Stromal cell of bone marrow (primary cell): Measurements from ENCODE around the gene MBP.

Source experiments
- DNase-seq: peaks from one replicate; pipeline ENCODE4 v3.0.0-alpha.2; 2012; ENCODE audit warnings: low read depth

MBP gene

DNA sequence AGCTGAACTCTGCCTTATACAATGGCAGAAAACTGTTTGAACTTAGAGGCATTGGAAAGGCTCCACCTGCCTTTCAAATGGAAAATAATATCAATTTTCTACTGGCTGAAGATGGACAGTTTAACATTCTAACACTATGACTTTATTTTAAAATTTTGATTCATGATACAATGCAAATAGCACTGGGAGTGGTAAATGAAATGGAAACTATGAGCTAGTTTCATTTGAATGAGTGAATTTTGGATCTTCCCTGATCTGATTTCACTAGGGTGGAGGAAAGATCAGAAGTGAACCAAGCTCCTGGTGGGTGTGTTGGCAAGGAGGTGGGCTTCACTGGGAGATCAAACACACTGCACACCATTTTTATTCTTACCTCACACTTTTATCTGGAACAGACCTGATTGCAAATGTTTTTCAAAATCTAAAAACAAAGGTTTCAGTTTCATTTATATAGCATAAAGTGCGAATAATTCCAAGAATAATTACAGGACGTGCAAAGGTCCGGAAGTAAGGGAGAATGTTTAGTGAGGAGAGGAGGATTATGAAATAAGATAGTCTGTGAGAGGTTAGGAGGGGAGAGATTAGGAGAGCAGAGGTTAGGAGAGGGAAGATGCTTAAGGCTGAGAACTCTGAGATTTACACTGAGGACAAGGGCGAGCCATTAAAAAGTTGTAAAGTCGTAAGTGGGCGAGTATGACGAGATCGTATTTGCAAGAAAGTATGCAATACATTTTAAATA lies 18.6 kb upstream of the MBP start:
- no peak for DNase-seq

DNA sequence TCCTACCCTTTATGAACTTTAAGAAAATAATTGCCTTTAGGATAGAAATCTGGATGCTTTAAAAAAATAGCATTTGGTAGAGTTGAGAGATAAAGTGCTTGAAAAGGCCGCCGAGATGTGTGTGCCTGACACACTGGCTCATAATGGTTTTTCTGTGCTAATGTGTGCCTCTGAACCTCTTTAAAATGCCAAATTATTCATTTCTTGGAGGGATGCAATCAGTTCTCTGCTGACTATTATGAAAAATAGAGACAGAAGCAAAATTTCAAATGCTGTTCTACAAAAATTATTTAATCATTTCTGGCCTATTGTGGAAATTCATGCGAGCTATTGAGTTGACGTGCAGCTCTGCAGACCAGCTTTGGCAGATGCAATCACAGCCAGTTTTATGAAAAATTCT lies 18.0 kb upstream of the MBP start:
- no peak for DNase-seq

DNA sequence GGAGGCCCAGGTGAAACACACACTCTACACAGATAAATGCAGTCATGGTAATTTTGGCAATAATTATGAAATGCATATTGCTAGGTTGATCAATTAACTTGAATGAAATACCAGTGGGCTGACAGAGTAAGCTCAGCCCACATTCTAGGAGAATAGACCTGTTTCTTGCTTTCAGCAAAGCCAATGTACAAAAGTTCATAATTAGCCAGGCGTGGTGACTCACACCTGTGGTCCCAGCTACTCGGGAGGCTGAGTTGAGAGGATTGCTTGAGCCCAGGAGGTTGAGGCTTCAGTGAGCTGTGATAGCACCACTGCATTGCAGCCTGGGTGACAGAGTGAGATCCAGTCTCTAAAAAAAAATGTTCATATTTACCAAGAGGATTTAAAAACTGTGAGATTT lies 15.7 kb upstream of the MBP start:
- no peak for DNase-seq

DNA sequence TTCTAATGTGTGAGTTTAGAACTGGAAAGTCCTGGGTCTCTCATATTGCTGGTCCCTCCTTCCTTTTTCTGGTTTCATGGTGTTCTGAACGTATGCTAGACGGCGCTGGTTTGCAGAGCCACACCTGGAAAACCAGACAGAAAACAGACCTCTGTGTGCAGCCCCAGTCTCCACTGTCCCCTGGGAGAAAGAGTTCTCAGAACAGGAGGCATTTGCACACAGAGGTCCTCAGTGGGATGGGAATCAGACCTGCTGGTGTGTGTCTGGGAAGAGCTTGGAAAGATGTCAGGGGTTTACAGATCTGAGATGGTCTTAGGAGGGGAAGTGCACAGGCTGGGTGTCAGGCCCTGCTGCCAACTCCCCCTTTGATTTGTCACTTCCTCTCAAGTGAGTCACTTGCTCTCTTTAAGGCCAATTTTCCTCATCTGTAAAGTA lies 14.9 kb upstream of the MBP start:
- no peak for DNase-seq

DNA sequence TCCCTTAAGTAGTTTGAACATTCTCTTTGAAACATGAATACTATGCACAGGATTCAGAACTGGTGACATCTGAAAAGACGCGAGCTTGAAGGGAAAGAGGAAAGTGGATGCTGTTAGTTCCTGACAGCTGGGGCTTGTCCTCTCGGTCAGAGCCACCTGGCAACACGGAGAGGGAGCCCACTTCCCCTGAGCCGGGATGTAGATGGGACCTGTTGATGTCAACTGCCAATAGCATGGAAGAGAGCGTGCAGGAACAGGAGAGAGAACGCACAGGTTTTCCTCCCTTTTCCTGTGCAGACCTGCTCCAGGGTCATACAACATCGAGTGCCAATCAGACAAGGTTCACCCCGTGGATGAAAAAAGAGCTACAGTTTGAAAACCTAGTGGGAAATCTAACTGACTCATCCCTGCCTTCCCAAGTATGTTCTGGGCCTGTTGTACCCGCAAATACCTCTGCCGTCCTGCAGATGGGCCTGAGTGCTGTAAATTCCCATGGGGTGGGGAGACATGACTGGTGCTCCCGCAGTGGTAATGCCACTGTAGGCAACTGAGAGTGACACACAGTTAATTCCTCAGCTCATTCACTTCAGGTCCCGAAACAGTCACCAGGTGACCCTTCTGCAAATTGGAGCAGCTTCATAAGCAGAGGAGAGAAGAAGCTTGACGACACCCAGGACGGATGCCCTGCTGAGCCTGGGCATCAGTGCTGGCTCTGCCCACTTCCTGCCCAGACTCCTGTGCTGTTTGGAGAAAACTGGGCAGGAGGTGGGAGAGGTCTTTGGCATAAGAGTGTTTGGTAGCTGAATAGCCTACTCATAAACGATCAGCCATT lies 13.9 kb upstream of the MBP start:
- DNase-seq = no peak

DNA sequence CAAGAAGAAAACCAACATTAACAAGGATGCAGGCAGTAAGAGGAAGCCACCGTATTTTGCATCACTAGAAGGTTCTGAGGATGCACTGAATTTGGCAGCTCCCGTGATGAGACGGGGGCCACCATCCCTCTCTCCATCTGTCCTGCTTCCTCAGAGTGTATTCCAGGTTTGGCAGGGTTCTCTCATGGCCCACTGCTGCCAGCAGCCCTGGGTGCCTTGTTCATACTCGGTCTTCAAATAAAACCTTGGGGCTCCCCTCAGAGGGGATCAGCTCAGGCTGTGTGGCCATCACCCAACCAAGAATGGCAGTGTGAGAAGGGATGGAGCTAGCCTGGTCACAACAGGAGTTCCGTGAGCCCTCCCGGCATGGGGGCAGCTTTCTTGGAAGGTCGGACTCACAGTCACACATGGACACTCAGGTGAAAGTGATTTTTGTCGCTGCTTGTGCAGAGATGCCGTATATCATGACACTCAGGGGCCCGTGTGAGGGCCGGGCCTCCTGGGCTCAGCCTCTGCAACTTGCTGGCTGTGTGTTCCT lies 12.8 kb upstream of the MBP start:
- DNase-seq = no peak

DNA sequence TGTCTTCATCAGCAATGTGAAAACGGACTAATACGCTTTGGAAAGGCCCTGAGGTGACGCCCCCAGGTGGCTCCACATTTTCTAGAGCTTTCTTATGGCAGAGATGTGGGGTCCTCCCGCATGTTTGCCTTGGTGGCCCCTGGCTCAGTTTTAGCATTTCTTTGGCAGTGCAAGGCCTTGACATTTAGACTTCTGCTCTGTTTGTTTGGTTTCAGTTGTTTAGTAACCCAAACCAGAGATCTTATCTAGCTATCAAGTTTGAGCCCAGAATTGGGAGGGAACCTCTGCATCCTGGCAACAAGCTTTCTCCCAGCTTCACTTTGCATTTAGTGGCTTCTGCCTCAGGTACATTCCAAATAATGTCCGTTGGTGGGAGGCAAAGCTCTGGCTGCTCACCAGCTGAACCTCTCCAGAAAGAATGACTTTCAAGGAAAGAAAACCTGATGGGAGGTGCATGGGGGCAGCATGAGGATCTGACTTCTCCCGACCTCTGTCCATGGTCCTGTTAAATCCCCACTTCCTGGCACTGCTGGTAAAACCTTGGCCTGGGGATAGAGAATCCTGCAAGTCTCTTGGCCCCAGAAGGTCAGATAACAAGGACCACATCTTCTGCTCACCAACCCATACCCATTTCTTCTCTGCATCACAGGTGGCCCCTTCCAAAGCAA lies 12.0 kb upstream of the MBP start:
- DNase-seq = no peak

DNA sequence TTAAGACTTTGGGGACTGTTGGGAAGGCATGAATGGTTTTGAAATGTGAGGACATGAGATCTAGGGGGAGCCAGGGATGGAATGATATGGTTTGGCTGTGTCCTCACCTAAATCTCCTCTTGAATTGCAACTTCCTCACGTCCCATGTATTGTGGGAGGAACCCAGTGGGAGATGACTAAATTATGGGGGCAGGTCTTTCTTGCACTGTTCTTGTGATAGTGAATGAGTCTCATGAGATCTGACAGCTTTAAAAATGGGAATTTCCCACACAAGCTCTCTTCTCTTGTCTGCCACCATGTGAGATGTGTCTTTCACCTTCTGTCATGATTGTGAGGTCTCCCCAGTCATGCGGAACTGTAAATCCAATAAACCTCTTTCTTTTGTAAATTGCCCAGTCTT lies 11.5 kb upstream of the MBP start:
- DNase-seq = no peak

DNA sequence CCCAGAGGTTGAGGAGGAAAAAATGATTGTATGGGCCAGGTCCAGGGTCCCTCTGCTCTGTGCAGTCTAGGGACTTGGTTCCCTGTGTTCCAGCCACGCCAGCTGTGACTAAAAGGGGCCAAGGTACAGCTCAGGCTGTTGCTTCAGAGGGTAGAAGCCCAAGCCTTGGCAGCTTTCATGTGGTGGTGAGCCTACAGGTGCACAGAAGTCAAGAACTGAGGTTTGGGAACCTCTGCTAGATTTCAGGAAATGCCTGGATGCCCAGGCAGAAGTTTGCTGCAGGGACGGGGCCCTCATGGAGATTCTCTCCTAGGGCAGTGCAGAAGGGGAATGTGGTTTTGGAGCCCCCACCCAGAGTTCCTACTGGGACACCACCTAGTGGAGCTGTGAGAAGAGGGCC lies 10.6 kb upstream of the MBP start:
- DNase-seq = no peak

DNA sequence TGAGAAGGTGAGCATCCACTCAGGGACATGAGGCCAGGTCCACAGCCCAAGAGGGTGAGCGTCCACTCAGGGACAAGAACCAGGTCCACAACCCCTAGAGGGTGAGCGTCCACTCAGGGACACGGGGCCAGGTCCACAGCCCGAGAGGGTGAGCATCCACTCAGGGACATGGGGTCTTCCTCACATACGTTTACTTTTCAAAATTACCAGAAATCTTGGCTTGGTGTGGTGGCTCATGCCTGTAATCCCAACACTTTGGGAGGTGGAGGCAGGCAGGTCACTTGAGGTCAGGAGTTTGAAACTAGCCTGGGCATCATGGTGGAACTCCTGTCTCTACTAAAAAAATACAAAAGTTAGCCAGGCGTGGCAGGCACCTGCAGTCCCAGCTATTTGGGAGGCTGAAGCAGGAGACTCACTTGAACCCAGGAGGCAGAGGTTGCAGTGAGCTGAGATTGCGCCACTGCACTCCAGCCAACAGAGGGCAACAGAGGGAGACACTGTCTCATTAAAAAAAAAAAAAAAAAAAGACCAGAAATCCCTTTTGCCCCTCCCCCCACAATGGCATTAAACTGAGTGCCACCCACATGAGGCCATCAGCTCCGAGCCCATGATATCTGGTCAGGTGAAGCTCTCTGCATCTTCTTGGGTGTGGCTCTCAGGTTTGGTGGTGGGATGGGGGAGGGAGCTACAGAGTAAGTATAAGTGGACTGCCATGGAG lies 9.0 kb upstream of the MBP start:
- no peak for DNase-seq

DNA sequence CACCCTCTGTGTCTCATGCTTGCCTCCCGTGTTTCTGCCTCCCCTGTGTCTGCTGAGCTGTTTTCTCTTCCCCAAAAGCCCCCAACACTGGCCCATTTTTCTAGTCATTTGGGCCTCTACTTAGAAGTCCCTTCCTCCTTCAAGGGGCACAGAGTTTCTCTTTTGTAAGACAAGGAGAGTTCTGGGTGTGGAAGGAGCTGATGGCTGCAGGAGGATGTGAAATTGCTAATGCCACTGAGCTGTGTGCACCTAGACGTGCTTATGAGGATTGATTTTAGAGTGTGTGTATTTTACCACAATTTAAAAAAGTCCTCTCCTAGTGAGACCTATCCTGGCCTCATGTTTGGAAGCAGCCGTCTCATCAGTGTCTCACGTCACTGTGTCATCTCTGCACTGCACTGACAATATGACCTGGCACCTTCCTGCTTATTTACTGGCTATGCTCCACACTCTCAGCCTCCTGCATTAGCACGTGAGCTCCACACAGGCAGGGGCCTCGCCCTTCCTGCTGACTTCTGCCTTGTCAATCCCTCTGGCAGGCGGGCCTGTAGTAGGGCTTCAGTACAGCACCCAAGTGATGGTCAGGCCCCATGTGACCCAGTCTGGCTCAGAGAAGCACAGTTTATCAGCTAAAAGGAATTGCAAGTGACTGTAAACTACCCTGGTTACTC lies 8.0 kb upstream of the MBP start:
- DNase-seq = no peak

DNA sequence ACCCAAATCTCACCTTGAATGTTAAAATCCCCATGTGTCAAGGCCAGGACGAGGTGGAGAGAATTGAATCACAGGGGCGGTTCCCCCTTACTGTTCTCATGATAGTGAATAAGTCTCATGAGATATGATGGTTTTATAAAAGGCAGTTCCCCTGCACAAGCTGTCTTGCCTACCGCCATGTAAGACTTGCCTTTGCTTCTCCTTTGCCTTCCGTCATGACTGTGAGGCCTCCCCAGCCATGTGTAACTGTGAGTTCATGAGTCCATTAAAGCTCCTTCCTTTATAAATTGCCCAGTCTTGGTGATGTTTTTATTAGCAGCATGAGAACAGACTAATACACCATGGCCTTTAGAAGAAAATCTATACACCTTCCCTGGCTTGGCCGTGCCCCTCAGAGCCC lies 7.4 kb upstream of the MBP start:
- DNase-seq = no peak

DNA sequence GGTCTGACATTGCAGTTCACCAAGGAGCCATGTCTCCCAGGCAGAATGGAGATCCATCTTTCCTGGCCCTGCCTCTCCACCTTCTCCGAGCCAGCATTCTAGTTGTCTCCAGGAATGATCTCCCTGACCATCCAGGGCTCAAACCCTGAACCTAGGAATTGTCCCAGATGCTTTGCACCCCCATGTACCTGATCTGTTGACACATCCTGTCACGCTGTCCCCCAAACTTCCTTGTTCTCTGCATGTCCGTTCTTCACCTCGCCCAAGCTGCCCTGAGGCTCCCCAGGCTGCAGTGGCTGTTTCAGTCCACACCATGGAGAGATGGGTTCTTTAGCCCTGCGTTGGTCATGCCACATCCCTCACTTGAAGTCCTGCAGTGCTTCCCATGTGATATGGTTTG lies 7.0 kb upstream of the MBP start:
- no peak for DNase-seq

DNA sequence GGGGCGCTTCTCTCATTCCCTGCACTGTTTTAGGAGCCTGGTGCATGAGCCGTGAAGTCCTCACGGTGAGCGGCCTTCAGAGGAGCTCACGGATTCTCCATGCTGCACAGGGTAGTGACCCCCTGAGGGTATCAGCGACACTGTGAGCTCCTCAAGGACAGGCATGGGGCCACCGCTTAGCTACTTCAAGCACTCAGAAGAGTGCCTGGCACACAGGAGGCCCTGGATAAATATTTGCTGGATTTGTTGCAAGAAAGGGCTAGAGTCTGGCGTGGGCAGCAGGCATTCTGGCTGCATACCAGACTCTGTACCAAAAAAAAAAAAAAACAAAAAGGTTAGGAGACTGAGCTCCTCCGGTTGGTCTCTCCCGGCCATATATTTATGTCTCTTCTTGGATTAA lies 5.7 kb upstream of the MBP start:
- DNase-seq = no peak

DNA sequence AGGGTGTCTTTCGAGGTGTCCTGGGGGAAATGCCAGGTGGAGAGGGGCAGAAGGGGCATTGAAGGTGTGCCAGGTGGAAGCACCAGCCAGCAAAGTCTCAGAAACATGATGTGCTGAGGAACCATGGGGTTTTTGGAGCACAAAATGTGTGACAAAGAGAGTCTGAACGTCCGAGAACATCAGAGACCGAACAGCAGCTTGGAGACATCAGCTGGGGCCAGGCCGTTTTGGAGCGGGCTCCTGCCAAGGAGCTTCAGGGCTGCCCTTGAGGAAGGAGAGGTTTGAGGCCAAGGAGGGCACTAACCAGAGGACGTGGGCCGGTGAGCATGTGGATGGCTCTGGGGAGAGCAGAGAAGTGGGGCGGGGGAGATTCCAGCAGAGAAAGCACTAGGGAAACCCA lies 5.3 kb upstream of the MBP start:
- DNase-seq = no peak

DNA sequence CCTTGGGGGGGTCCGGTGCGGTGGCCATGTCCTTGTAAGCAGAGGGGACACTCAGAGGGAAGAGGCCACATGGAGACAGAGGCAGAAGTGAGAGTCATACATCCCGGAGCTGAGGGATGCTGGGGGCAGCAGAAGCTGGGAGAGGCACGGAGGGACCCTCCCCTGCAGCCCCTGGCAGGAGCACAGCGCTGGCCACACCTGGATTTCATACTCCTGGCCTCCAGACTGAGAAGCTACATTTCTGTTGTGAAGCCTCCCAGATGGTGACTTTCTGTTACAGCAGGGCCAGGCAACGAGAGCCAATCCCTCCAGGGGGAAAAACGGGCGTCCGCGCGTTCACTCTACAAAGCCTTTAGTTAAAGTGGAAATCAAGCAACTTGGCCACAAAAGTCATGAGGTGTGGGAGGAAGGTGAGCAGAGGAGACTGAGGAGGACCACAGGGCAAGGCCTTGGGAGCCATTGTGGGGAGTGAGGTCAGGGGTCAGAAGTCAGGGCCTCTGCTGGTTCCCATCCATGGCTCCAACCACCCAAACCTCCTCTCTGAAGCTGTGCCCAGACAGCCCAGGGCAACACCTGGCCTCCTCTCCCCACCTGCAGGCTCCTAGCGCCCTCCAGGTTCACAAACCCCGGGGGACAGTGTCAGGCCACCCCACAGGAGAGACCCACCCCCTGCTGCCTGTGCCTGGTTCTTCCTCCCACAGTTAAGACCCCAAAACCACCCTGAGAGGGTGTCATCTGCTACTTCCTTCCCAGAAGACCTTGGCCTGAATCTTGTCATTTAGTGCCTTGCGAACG lies 4.5 kb upstream of the MBP start:
- no peak for DNase-seq

DNA sequence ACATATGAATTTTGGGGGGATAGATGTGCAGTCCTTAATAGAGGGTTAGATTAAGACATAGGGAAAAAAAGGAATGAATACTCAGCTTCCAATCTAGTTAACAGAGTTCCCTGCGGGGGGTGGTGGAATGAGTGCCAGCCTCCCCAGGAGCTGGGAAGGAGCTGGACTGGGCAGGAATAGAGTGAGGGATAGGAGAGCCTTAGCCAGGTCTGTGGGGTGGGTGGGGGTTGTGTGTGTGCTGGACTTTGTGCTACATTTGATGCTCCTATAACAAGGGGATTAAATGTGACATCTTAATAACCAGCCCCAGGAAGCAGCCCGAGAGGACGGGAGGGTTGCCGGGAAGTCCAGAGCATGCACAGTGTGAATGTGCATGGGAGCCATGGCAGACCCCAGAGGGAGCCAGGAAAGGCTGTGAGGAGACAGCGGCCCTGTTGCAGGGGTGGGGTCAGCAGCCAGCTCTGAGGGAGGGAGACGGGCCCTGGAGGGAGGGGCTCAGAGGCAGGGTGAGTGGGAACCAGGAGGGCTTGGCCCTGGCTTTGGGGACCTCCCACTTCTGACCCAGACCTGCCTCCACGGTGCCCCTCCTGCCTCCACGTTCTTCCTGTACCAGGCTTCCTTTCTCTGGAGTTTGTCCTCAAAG lies 3.6 kb upstream of the MBP start:
- DNase-seq = no peak

DNA sequence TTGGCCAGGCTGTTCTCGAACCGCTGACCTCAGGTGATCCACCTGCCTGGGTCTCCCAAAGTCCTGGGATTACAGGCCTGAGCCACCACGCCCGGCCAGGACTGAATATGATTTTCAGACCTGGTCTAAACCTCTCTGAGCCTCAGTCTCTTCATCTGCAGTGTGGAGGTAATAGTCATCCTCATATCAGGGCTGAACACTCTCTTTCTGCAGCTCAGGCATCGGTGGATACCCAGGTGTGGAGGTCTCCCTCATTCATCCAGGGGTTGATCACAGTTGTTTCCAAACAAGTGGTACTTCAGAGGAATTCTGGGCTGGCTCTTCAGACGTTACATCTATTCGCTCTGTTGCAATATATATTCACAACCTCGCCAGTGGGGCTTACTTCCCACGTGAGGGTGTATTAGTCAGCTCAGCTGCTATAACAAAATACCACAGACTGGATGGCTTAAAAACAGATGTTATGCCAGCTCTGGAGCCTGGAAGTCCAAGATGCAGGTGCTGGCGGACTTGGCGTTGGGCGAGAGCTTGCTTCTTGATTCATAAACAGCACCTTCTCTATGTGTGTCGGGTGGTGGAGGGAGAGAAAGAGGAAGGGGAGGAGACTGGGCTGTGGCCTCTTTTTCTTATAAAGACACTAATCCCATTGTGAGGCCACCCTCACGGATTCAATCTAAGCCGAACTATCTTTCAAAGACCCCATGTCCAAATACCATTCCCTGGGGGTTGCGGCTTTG lies 2.9 kb upstream of the MBP start:
- DNase-seq = no peak

DNA sequence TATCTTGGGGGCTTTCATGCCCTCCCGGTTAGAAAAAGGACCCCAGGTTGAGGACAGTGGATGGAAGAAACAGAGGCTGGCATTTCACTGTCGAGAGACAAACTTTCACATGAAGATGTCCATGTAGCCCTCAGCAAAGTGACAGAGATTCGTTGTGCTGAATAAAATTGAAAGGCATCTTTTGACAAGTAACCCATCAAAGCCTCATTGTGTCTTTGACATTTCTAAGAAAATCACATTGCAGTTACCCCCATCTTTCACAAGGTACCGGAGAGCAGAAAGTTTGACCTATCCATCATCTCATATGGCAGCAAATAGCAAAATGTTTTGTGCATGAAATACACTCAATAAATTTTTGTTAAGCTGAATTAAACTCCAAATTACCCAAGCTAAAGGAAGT lies 2.0 kb upstream of the MBP start:
- DNase-seq = no peak
